Small intestine (tissue), 7 donors: ENCODE measurements around the gene TBCK. TPM values are rescaled to one million over a fixed set of nuclear protein-coding genes. Genes with fewer than 3 reads are reported as not detected.
"Not testable (repeated sequence)": the region's sequence is repeated elsewhere in the genome, so short reads cannot be mapped to it uniquely, and the experiment has no call there.

ENCODE experiments used
- DNase-seq, 2 donors: peaks; one replicate each; pipeline versions ENCODE4 v3.0.0 to v3.0.0-alpha.2; 2013
- FAIRE-seq: peaks from 2 replicates; lab custom pipeline; 2012; peaks lifted over from hg19 to GRCh38; lab: Jason Lieb, UNC
- H3K27ac ChIP-seq, 3 donors: one replicate each; pipeline ENCODE4 v1.5.1; 2013; ENCODE audit warnings: low read length in 2 of 3, mild to moderate bottlenecking in 2 of 3, control low read depth in 1 of 3, inconsistent platforms in 1 of 3, low read depth in 1 of 3, moderate library complexity in 1 of 3
- H3K27me3 ChIP-seq, 3 donors: one replicate each; pipeline ENCODE4 v1.6.1; 2013; ENCODE audit warnings: low read length in 3 of 3, inconsistent platforms in 1 of 3; ENCODE audit not compliant: control insufficient read depth in 3 of 3, insufficient read depth in 3 of 3
- H3K36me3 ChIP-seq, 3 donors: one replicate each; pipeline ENCODE4 v1.6.1; 2013; ENCODE audit warnings: low read length in 3 of 3, inconsistent platforms in 1 of 3, low read depth in 1 of 3, mild to moderate bottlenecking in 1 of 3, moderate library complexity in 1 of 3; ENCODE audit not compliant: control insufficient read depth in 3 of 3, insufficient read depth in 2 of 3
- H3K4me1 ChIP-seq, 3 donors: one replicate each; pipeline ENCODE4 v1.6.1; 2013; ENCODE audit warnings: low read length in 2 of 3, inconsistent platforms in 1 of 3, low read depth in 1 of 3, mild to moderate bottlenecking in 1 of 3, moderate library complexity in 1 of 3; ENCODE audit not compliant: control insufficient read depth in 3 of 3, insufficient read depth in 2 of 3
- H3K4me3 ChIP-seq, 3 donors: one replicate each; pipeline ENCODE4 v1.5.1; 2013; ENCODE audit warnings: low read length in 3 of 3, control low read depth in 1 of 3, inconsistent platforms in 1 of 3, low read depth in 1 of 3, mild to moderate bottlenecking in 1 of 3, moderate library complexity in 1 of 3
- H3K9me3 ChIP-seq, 2 donors: one replicate each; pipeline ENCODE4 v1.6.1; 2013; ENCODE audit warnings: low read depth in 1 of 2, low read length in 1 of 2; ENCODE audit not compliant: control insufficient read depth in 2 of 2, insufficient read depth in 1 of 2
- WGBS, 3 donors: extraction: QIAGEN DNeasy Blood & Tissue Kit; methylation state at CpG; one replicate each; pipeline ENCODE4 v1.1.7; 2013; 5-methylcytosine and 5-hydroxymethylcytosine counted together
- polyA plus RNA-seq, 4 donors: library from polyadenylated mRNA; stranded (reverse) in 3 of 4; unstranded in 1 of 4; fragments of 200-250 nt in 3 of 4; fragments of 120-200 nt in 1 of 4; gene quantifications; one replicate each; pipeline versions ENCODE4 v1.2.1 to v1.2.3, GENCODE V29; 2013
- donor health status: healthy with polysubstance abuse.
- donor health status: control.
- donor health status: control.
- donor health status: Bipolar disorder and iron deficiency.
- donor health status: healthy.

TBCK gene
- polyA plus RNA-seq, 4 donors = 5.1 to 31.6 (median 9.3) TPM

- Histone ChIP-seq H3K27ac (no peak overlapping the region), H3K9me3 (no peaks in the 10 kb centered on the region), H3K27me3 (no peaks in the 10 kb centered on the region), H3K4me1 (no peaks in the 10 kb centered on the region), H3K36me3 (peaks cover 0 to 8% (median 0%) of the 10 kb centered on the region in 3 donors), H3K4me3 (no peak overlapping the region)
- no peak for FAIRE-seq
- DNase-seq = no peak
Observed at GRCh38 chr4:106222548-106222947, 93.5 kb downstream of the TBCK start.

GRCh38 chr4:106213291-106213690, 102.7 kb downstream of the TBCK start:
- H3K36me3 ChIP-seq, H3K27me3 ChIP-seq, H3K4me1 ChIP-seq, H3K9me3 ChIP-seq, FAIRE-seq, H3K4me3 ChIP-seq, H3K27ac ChIP-seq, DNase-seq: not testable (repeated sequence)
- WGBS, 3 donors = 97% methylated on average over 23 of the region's 23 CpGs

GRCh38 chr4:106210021-106210420, 106.0 kb downstream of the TBCK start:
- Histone ChIP-seq H3K9me3 (peaks cover 0 to 4% of the 10 kb centered on the region in 2 donors), H3K4me1 (no peaks in the 10 kb centered on the region), H3K27me3 (no peaks in the 10 kb centered on the region), H3K4me3 (no peak overlapping the region), H3K36me3 (peaks cover 0 to 5% (median 0%) of the 10 kb centered on the region in 3 donors), H3K27ac (no peak overlapping the region)
- no peak for DNase-seq
- FAIRE-seq = no peak

- Histone ChIP-seq H3K4me3 (no peak overlapping the region), H3K36me3 (peaks cover 0 to 5% (median 0%) of the 10 kb centered on the region in 3 donors), H3K4me1 (no peaks in the 10 kb centered on the region), H3K27ac (no peak overlapping the region), H3K9me3 (peaks cover 0 to 4% of the 10 kb centered on the region in 2 donors), H3K27me3 (no peaks in the 10 kb centered on the region)
- no peak for DNase-seq
- 97 to 99% (median 99%) methylated on average over 5 of the region's 5 CpGs for WGBS, 3 donors
- no peak for FAIRE-seq
Observed at GRCh38 chr4:106208481-106209460, 107.2 kb downstream of the TBCK start.

- FAIRE-seq (no peak), DNase-seq (peak; percentile 24 to 25)
- no peaks in the 10 kb centered on the region for H3K4me1 ChIP-seq
- H3K27ac ChIP-seq = no peak overlapping the region
- H3K9me3 ChIP-seq = no peaks in the 10 kb centered on the region
- no peak overlapping the region for H3K4me3 ChIP-seq
- no peaks in the 10 kb centered on the region for H3K27me3 ChIP-seq
- peaks cover 0 to 2% (median 0%) of the 10 kb centered on the region in 3 donors for H3K36me3 ChIP-seq
Observed at GRCh38 chr4:106201373-106201772, 114.6 kb downstream of the TBCK start.

GRCh38 chr4:106195435-106195950, 120.5 kb downstream of the TBCK start:
- H3K4me3 ChIP-seq = no peak overlapping the region
- peak; percentile 75 to 92 for DNase-seq
- peak overlapping the region in 2 of 3 donors; percentile 58 to 60 for H3K27ac ChIP-seq
- WGBS, 3 donors = 44 to 57% (median 50%) methylated on average over 1 of the region's 1 CpG
- no peaks in the 10 kb centered on the region for H3K27me3 ChIP-seq
- peaks cover 0 to 5% (median 0%) of the 10 kb centered on the region in 3 donors for H3K4me1 ChIP-seq
- no peak for FAIRE-seq
- peaks cover 2% of the 10 kb centered on the region in 3 donors for H3K36me3 ChIP-seq
- H3K9me3 ChIP-seq = no peaks in the 10 kb centered on the region

- Histone ChIP-seq H3K4me1 (peaks cover 0 to 5% (median 0%) of the 10 kb centered on the region in 3 donors), H3K9me3 (no peaks in the 10 kb centered on the region), H3K27me3 (no peaks in the 10 kb centered on the region), H3K4me3 (no peak overlapping the region), H3K27ac (peak overlapping the region in 1 of 3 donors; percentile 58), H3K36me3 (peaks cover 0 to 2% (median 2%) of the 10 kb centered on the region in 3 donors)
- no peak for FAIRE-seq
- DNase-seq = no peak
- WGBS, 3 donors = 80 to 100% (median 91%) methylated on average over 1 of the region's 1 CpG
Observed at GRCh38 chr4:106194801-106195200, 121.2 kb downstream of the TBCK start.

GRCh38 chr4:106192131-106192530, 123.9 kb downstream of the TBCK start:
- 51 to 88% (median 83%) methylated on average over 1 of the region's 1 CpG for WGBS, 3 donors
- FAIRE-seq (no peak), DNase-seq (no peak)
- Histone ChIP-seq H3K27me3 (no peaks in the 10 kb centered on the region), H3K27ac (no peak overlapping the region), H3K36me3 (peaks cover 0 to 4% (median 2%) of the 10 kb centered on the region in 3 donors), H3K4me3 (no peak overlapping the region), H3K4me1 (peaks cover 0 to 5% (median 0%) of the 10 kb centered on the region in 3 donors), H3K9me3 (no peaks in the 10 kb centered on the region)
